Lower leg skin (tissue), 3 donors: ENCODE data around the gene DTNB.

Experiments used
- POLR2A ChIP-seq, 2 donors: fragments of 450-650 bp; IDR thresholded peaks; one replicate each; pipeline ENCODE4 v1.6.1; 2016 to 2017; ENCODE audit warnings: antibody characterized with exemption in 2 of 2, mild to moderate bottlenecking in 1 of 2, moderate library complexity in 1 of 2
- TF ChIP-seq, protein P1 (sequence below), 3 donors: fragments of 450-650 bp; IDR thresholded peaks; one replicate each; pipeline ENCODE4 v1.5.1; 2016; ENCODE audit warnings: antibody characterized with exemption in 3 of 3, mild to moderate bottlenecking in 3 of 3, moderate library complexity in 2 of 3

DNA sequence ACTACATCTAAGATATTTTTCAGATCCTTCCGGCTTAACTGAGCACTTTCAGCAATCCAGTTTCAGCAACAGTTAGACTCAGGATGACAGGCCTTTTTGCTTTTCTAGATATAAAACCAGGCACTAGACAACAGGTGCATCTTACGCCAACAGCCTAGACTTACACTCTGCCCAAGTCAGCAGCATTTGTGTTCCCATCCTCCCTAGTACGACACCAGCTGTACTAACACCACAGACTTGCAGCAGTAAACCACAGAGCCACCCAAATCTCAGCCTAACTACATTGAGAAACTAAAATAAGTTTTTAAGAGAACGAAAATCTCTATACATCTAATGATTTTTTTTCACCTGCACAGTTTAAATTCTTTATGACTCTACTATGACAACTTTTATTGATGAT, 241.8 kb downstream of the DTNB start:
- TF ChIP-seq, protein P1, sequence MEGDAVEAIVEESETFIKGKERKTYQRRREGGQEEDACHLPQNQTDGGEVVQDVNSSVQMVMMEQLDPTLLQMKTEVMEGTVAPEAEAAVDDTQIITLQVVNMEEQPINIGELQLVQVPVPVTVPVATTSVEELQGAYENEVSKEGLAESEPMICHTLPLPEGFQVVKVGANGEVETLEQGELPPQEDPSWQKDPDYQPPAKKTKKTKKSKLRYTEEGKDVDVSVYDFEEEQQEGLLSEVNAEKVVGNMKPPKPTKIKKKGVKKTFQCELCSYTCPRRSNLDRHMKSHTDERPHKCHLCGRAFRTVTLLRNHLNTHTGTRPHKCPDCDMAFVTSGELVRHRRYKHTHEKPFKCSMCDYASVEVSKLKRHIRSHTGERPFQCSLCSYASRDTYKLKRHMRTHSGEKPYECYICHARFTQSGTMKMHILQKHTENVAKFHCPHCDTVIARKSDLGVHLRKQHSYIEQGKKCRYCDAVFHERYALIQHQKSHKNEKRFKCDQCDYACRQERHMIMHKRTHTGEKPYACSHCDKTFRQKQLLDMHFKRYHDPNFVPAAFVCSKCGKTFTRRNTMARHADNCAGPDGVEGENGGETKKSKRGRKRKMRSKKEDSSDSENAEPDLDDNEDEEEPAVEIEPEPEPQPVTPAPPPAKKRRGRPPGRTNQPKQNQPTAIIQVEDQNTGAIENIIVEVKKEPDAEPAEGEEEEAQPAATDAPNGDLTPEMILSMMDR (IDR thresholded peaks at IDR 0.05) = no peak
- TF ChIP-seq POLR2A (IDR thresholded peaks at IDR 0.05) = no peak
